Measurements from ENCODE around the gene SLC5A11.

DNA sequence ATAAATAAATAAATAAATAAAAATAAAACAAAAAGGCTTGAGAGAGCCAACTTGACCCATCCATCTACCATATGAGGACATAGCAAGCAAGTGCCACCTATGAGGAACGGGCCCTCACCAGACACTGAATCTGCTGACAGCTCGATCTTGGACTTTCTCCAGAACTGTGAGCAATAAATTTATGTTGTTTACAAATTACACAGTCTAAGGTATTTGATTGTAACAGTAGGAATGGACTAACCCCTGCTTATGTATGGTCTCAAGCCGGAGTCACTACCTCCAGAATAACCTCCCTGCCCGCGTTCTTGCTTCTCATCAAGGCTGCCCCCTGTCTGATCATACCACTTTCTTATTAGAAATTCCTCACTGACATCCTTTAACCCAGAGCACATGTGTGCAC lies 9.9 kb downstream of the SLC5A11 start:
- TF ChIP-seq, protein P1, sequence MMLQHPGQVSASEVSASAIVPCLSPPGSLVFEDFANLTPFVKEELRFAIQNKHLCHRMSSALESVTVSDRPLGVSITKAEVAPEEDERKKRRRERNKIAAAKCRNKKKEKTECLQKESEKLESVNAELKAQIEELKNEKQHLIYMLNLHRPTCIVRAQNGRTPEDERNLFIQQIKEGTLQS (IDR thresholded peaks at IDR 0.05) = no peak
- TF ChIP-seq POLR2AphosphoS5 (IDR thresholded peaks at IDR 0.05; ENCODE audit: low read depth, low read length) (no peak), POLR2A (IDR thresholded peaks at IDR 0.05; ENCODE audit: borderline replicate concordance, extremely low read depth, insufficient read depth, insufficient read length) (no peak), EZH2 (IDR thresholded peaks at IDR 0.05) (no peak), EZH2phosphoT487 (IDR thresholded peaks at IDR 0.05; ENCODE audit: borderline replicate concordance) (no peak), EGR1 (IDR thresholded peaks at IDR 0.05; ENCODE audit: low read depth) (no peak), RAD21 (IDR thresholded peaks at IDR 0.05; ENCODE audit: low read depth) (no peak)
- TF ChIP-seq, protein P2, sequence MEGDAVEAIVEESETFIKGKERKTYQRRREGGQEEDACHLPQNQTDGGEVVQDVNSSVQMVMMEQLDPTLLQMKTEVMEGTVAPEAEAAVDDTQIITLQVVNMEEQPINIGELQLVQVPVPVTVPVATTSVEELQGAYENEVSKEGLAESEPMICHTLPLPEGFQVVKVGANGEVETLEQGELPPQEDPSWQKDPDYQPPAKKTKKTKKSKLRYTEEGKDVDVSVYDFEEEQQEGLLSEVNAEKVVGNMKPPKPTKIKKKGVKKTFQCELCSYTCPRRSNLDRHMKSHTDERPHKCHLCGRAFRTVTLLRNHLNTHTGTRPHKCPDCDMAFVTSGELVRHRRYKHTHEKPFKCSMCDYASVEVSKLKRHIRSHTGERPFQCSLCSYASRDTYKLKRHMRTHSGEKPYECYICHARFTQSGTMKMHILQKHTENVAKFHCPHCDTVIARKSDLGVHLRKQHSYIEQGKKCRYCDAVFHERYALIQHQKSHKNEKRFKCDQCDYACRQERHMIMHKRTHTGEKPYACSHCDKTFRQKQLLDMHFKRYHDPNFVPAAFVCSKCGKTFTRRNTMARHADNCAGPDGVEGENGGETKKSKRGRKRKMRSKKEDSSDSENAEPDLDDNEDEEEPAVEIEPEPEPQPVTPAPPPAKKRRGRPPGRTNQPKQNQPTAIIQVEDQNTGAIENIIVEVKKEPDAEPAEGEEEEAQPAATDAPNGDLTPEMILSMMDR (IDR thresholded peaks at IDR 0.05 in 2 of 3, conservative IDR thresholded peaks at IDR 0.05 in 1 of 3; ENCODE audit: borderline replicate concordance in 1 of 3, insufficient read depth in 1 of 3, low read depth in 2 of 3, low read length in 2 of 3) = no peak
- TF ChIP-seq, protein P3, sequence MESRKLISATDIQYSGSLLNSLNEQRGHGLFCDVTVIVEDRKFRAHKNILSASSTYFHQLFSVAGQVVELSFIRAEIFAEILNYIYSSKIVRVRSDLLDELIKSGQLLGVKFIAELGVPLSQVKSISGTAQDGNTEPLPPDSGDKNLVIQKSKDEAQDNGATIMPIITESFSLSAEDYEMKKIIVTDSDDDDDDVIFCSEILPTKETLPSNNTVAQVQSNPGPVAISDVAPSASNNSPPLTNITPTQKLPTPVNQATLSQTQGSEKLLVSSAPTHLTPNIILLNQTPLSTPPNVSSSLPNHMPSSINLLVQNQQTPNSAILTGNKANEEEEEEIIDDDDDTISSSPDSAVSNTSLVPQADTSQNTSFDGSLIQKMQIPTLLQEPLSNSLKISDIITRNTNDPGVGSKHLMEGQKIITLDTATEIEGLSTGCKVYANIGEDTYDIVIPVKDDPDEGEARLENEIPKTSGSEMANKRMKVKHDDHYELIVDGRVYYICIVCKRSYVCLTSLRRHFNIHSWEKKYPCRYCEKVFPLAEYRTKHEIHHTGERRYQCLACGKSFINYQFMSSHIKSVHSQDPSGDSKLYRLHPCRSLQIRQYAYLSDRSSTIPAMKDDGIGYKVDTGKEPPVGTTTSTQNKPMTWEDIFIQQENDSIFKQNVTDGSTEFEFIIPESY (IDR thresholded peaks at IDR 0.05; ENCODE audit: extremely low read depth, insufficient replicate concordance, low read length) = no peak
- TF ChIP-seq, protein P4, sequence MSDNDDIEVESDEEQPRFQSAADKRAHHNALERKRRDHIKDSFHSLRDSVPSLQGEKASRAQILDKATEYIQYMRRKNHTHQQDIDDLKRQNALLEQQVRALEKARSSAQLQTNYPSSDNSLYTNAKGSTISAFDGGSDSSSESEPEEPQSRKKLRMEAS (IDR thresholded peaks at IDR 0.05) = no peak

Measured in HCT116 (cell line).